Esophagus squamous epithelium (tissue), 4 donors: ENCODE results near the gene BCL2L11.

ENCODE experiments used
- CTCF ChIP-seq, 6 experiments: fragments of 450-650 bp in 4 of 6; fragments of 200-600 bp in 2 of 6; sonication (generic) in 2 of 6; IDR thresholded peaks; one replicate each; pipeline ENCODE4 v1.5.1; 2016 to 2019; ENCODE audit warnings: antibody characterized with exemption in 6 of 6, mild to moderate bottlenecking in 4 of 6, moderate library complexity in 4 of 6
- POLR2A ChIP-seq, 4 donors: fragments of 450-650 bp; IDR thresholded peaks; one replicate each; pipeline ENCODE4 v1.6.1; 2017; ENCODE audit warnings: antibody characterized with exemption in 4 of 4, mild to moderate bottlenecking in 4 of 4, moderate library complexity in 3 of 4

- TF ChIP-seq CTCF (IDR thresholded peaks at IDR 0.05): no peak
- TF ChIP-seq POLR2A (IDR thresholded peaks at IDR 0.05): no peak
These were observed 40.0 kb downstream of the BCL2L11 start for GRCh38 chr2:111160758-111161157.
